Upper lobe of left lung (tissue), 6 donors: Measurements from ENCODE around the gene ALOX12. TPM values are rescaled to one million over a fixed set of nuclear protein-coding genes. Genes with fewer than 3 reads are reported as not detected.
"Not testable (repeated sequence)": the region's sequence is repeated elsewhere in the genome, so short reads cannot be mapped to it uniquely, and the experiment has no call there.

Experiments used
- ATAC-seq, 2 donors: fragments of 200-7000 bp; cut with Tn5 transposase; one replicate each; pipeline ENCODE4 v1.9.1; 2022; ENCODE audit warnings: mild to moderate bottlenecking in 2 of 2, moderate library complexity in 2 of 2; ENCODE audit not compliant: low FRiP score in 2 of 2
- DNase-seq, 2 donors: peaks; one replicate each; pipeline ENCODE4 v3.0.0-alpha.2; 2019 to 2020
- H3K27ac ChIP-seq, 4 donors: fragments of 200-600 bp; sonication (generic); one replicate each; pipeline ENCODE4 v1.5.1; 2016 to 2019
- H3K27me3 ChIP-seq, 4 donors: fragments of 200-600 bp; sonication (generic); one replicate each; pipeline ENCODE4 v1.5.1; 2017 to 2019
- H3K36me3 ChIP-seq, 4 donors: fragments of 200-600 bp; sonication (generic); one replicate each; pipeline ENCODE4 v1.5.1; 2016 to 2019
- H3K4me1 ChIP-seq, 4 donors: fragments of 200-600 bp; sonication (generic); one replicate each; pipeline ENCODE4 v1.5.1; 2018 to 2019
- H3K4me3 ChIP-seq, 4 donors: fragments of 200-600 bp; sonication (generic); one replicate each; pipeline ENCODE4 v1.5.1; 2017 to 2019; ENCODE audit warnings: mild to moderate bottlenecking in 2 of 4, moderate library complexity in 1 of 4
- H3K9me3 ChIP-seq, 4 donors: fragments of 200-600 bp; sonication (generic); one replicate each; pipeline ENCODE4 v1.5.1; 2018 to 2019
- CTCF ChIP-seq, 6 experiments: fragments of 450-650 bp in 4 of 6; fragments of 200-600 bp in 2 of 6; sonication (generic) in 2 of 6; IDR thresholded peaks; one replicate each; pipeline ENCODE4 v1.5.1; 2016 to 2019; ENCODE audit warnings: antibody characterized with exemption in 6 of 6
- EP300 ChIP-seq, 4 donors: sonication (generic); formaldehyde crosslinking; IDR thresholded peaks; one replicate each; pipeline ENCODE4 v1.5.1; 2017; ENCODE audit warnings: antibody characterized with exemption in 4 of 4, control low read depth in 2 of 4
- POLR2A ChIP-seq, 4 donors: fragments of 450-650 bp; IDR thresholded peaks; one replicate each; pipeline ENCODE4 v1.5.1; 2016 to 2017; ENCODE audit warnings: antibody characterized with exemption in 4 of 4, mild to moderate bottlenecking in 2 of 4
- POLR2AphosphoS5 ChIP-seq, 2 donors: sonication (generic); formaldehyde crosslinking; IDR thresholded peaks; one replicate each; pipeline ENCODE4 v1.5.1; 2017; ENCODE audit warnings: antibody characterized with exemption in 2 of 2
- WGBS, 2 donors: methylation state at CpG; one replicate each; pipeline ENCODE4 v1.1.5; 2017 to 2018; 5-methylcytosine and 5-hydroxymethylcytosine counted together
- total RNA-seq, 6 donors: library from RNA; depleted of rRNA in 4 of 6; stranded (reverse); fragments of >200 nt in 4 of 6; gene quantifications; one replicate each; pipeline versions ENCODE4 v1.1.0 to v1.2.1, GENCODE V29; 2016 to 2021
- donor health status: DM: no; HTN: no; CAD: no; lungs with moderate emphysema.
- donor health status: DM: no; HTN: yes; CAD: no; lungs with severe emphysema.

Gene ALOX12, protein sequence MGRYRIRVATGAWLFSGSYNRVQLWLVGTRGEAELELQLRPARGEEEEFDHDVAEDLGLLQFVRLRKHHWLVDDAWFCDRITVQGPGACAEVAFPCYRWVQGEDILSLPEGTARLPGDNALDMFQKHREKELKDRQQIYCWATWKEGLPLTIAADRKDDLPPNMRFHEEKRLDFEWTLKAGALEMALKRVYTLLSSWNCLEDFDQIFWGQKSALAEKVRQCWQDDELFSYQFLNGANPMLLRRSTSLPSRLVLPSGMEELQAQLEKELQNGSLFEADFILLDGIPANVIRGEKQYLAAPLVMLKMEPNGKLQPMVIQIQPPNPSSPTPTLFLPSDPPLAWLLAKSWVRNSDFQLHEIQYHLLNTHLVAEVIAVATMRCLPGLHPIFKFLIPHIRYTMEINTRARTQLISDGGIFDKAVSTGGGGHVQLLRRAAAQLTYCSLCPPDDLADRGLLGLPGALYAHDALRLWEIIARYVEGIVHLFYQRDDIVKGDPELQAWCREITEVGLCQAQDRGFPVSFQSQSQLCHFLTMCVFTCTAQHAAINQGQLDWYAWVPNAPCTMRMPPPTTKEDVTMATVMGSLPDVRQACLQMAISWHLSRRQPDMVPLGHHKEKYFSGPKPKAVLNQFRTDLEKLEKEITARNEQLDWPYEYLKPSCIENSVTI
- 1 to 10 TPM in 2 of 6 donors, under 1 TPM in 4; 0.26 to 3.1 (median 0.46) TPM for total RNA-seq

GRCh38 chr17:6995500-6996255 lies at the start of gene ALOX12:
ALOX12 (plus strand) TSS chr17:6996049; CDS start chr17:6996118, 69 bp downstream.
- H3K27ac ChIP-seq: no peak within 1 kb of the TSS
- H3K4me3 ChIP-seq: peak within 1 kb of the TSS in 3 of 4 donors; percentile 25 to 40 (median 38)
- no peaks in the 10 kb centered on the region for H3K27me3 ChIP-seq
- ATAC-seq: peak; percentile 56 to 60
- peak; percentile 53 to 85 for DNase-seq
- WGBS, 2 donors: 34 to 50% methylated on average over 31 to 35 of the region's 64 CpGs
- no peaks in the 10 kb centered on the region for H3K9me3 ChIP-seq
- peaks cover 0 to 37% (median 25%) of the 10 kb centered on the region in 4 donors for H3K36me3 ChIP-seq
- H3K4me1 ChIP-seq: peaks cover 6 to 17% (median 11%) of the 10 kb centered on the region in 4 donors
- TF ChIP-seq POLR2A (IDR thresholded peaks at IDR 0.05): no peak
- no peak for TF ChIP-seq POLR2AphosphoS5 (IDR thresholded peaks at IDR 0.05)
- TF ChIP-seq EP300 (IDR thresholded peaks at IDR 0.05): no peak
- TF ChIP-seq CTCF (IDR thresholded peaks at IDR 0.05): no peak

- Histone ChIP-seq H3K27me3 (no peaks in the 10 kb centered on the region), H3K4me1 (peaks cover 0 to 7% (median 5%) of the 10 kb centered on the region in 4 donors), H3K36me3 (no peaks in the 10 kb centered on the region), H3K27ac (no peak overlapping the region), H3K9me3 (no peaks in the 10 kb centered on the region), H3K4me3 (no peak overlapping the region)
- 87 to 89% methylated on average over 2 of the region's 2 CpGs for WGBS, 2 donors
- no peak for TF ChIP-seq EP300 (IDR thresholded peaks at IDR 0.05)
- TF ChIP-seq CTCF (IDR thresholded peaks at IDR 0.05): no peak
- TF ChIP-seq POLR2AphosphoS5 (IDR thresholded peaks at IDR 0.05): no peak
- TF ChIP-seq POLR2A (IDR thresholded peaks at IDR 0.05): no peak
- DNase-seq: no peak
- no peak for ATAC-seq
Measured at GRCh38 chr17:6947745-6948144, 48.1 kb upstream of the ALOX12 start.

- no peak overlapping the region for H3K4me3 ChIP-seq
- no peaks in the 10 kb centered on the region for H3K9me3 ChIP-seq
- ATAC-seq (peak in 1 of 2 donors; percentile 49), DNase-seq (no peak)
- no peaks in the 10 kb centered on the region for H3K27me3 ChIP-seq
- WGBS, 2 donors: 25 to 32% methylated on average over 5 of the region's 5 CpGs
- H3K4me1 ChIP-seq: peaks cover 0 to 7% (median 5%) of the 10 kb centered on the region in 4 donors
- TF ChIP-seq CTCF (IDR thresholded peaks at IDR 0.05) (no peak), POLR2A (IDR thresholded peaks at IDR 0.05) (no peak), POLR2AphosphoS5 (IDR thresholded peaks at IDR 0.05) (no peak), EP300 (IDR thresholded peaks at IDR 0.05) (no peak)
- H3K27ac ChIP-seq: no peak overlapping the region
- no peaks in the 10 kb centered on the region for H3K36me3 ChIP-seq
Measured at GRCh38 chr17:6948562-6948961, 47.3 kb upstream of the ALOX12 start.

DNA sequence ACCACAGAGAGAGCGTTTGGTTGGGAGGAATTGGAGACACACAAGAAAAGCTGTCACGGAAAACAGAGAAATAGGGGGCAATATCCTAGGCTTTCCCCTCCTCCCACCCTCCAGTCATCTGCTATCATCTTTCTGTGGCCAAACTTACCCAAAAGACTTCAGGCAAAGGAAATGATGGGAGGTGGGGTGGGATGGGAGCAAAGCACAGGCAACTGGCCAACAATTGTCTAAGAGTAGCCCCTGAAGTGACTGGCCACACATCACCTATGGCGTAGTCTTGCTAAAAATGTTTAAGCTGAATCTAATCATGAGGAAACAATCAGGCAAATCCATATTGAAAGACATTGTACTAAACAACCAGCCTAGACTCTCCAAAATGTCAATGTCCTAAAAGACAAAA lies 46.9 kb upstream of the ALOX12 start:
- TF ChIP-seq POLR2A (IDR thresholded peaks at IDR 0.05): no peak
- TF ChIP-seq EP300 (IDR thresholded peaks at IDR 0.05): no peak
- TF ChIP-seq POLR2AphosphoS5 (IDR thresholded peaks at IDR 0.05): no peak
- TF ChIP-seq CTCF (IDR thresholded peaks at IDR 0.05): no peak
- DNase-seq (no peak), ATAC-seq (no peak)
- H3K36me3 ChIP-seq: no peaks in the 10 kb centered on the region
- no peaks in the 10 kb centered on the region for H3K27me3 ChIP-seq
- WGBS, 2 donors: 58 to 63% methylated on average over 3 of the region's 3 CpGs
- no peaks in the 10 kb centered on the region for H3K9me3 ChIP-seq
- peaks cover 0 to 7% (median 5%) of the 10 kb centered on the region in 4 donors for H3K4me1 ChIP-seq
- no peak overlapping the region for H3K4me3 ChIP-seq
- no peak overlapping the region for H3K27ac ChIP-seq

GRCh38 chr17:6950938-6951337 lies 44.9 kb upstream of the ALOX12 start:
- H3K4me3 ChIP-seq, H3K9me3 ChIP-seq, H3K27me3 ChIP-seq, ATAC-seq, H3K4me1 ChIP-seq, DNase-seq, H3K36me3 ChIP-seq, H3K27ac ChIP-seq: not testable (repeated sequence)
- WGBS, 2 donors: 92 to 100% methylated on average over 2 of the region's 2 CpGs
